Endodermal cell (in vitro differentiated cells): ENCODE measurements around the gene CPNE5. TPM values are rescaled to one million over a fixed set of nuclear protein-coding genes. Genes with fewer than 3 reads are reported as not detected.

ENCODE experiments used
- DNase-seq: peaks from one replicate; pipeline ENCODE4 v3.0.0-alpha.2; 2017
- H3K27ac ChIP-seq: 2 replicates; pipeline ENCODE4 v1.5.1; 2013; ENCODE audit warnings: mild to moderate bottlenecking, low read depth, low read length, moderate library complexity
- H3K27me3 ChIP-seq: 2 replicates; pipeline ENCODE4 v1.6.1; 2013; ENCODE audit warnings: mild to moderate bottlenecking, low read length, moderate library complexity; ENCODE audit not compliant: insufficient read depth, control insufficient read depth, poor library complexity, severe bottlenecking
- H3K36me3 ChIP-seq: 2 replicates; pipeline ENCODE4 v1.7.0; 2013; ENCODE audit warnings: mild to moderate bottlenecking, low read length, moderate library complexity; ENCODE audit not compliant: control insufficient read depth, insufficient read depth
- H3K4me1 ChIP-seq: one replicate; pipeline ENCODE4 v1.7.0; 2013; ENCODE audit warnings: low read length; ENCODE audit not compliant: control insufficient read depth, insufficient read depth
- H3K4me3 ChIP-seq: 2 replicates; pipeline ENCODE4 v1.5.1; 2013; ENCODE audit warnings: mild to moderate bottlenecking, low read length, moderate library complexity
- H3K9ac ChIP-seq: 2 replicates; pipeline ENCODE4 v1.6.1; 2013; ENCODE audit warnings: mild to moderate bottlenecking, low read length, moderate library complexity; ENCODE audit not compliant: poor library complexity, severe bottlenecking; ENCODE audit errors: extremely low read depth
- H3K9me3 ChIP-seq: 2 replicates; pipeline ENCODE4 v1.6.1; 2013; ENCODE audit warnings: mild to moderate bottlenecking, low read length, moderate library complexity; ENCODE audit not compliant: control insufficient read depth
- H3K27ac Mint-ChIP-seq: 2 replicates; pipeline ENCODE4 v1.8.0; 2020; ENCODE audit warnings: mixed read lengths
- H3K27me3 Mint-ChIP-seq: 2 replicates; pipeline ENCODE4 v1.8.0; 2021; ENCODE audit warnings: mild to moderate bottlenecking, mixed read lengths; ENCODE audit not compliant: insufficient read depth
- H3K36me3 Mint-ChIP-seq: 2 replicates; pipeline ENCODE4 v1.8.0; 2020; ENCODE audit warnings: low read depth, mixed read lengths
- H3K4me1 Mint-ChIP-seq: 2 replicates; pipeline ENCODE4 v1.8.0; 2020; ENCODE audit warnings: mixed read lengths
- H3K4me3 Mint-ChIP-seq: 2 replicates; pipeline ENCODE4 v1.8.0; 2020; ENCODE audit warnings: mild to moderate bottlenecking, moderate library complexity, mixed read lengths
- H3K9me3 Mint-ChIP-seq: 2 replicates; pipeline ENCODE4 v1.8.0; 2020; ENCODE audit warnings: mild to moderate bottlenecking, mixed read lengths
- CTCF ChIP-seq: fragments of 200-600 bp; sonication (generic); conservative IDR thresholded peaks from 2 replicates; pipeline ENCODE4 v1.5.0; 2021; ENCODE audit warnings: antibody characterized with exemption, mild to moderate bottlenecking
- WGBS, 2 experiments: methylation state at CpG; one replicate each; pipeline versions ENCODE4 v1.1.5 to v1.1.7; 2013; ENCODE audit warnings: missing lambda C conversion rate in 2 of 2, mixed read lengths in 1 of 2; ENCODE audit not compliant: insufficient coverage in 1 of 2, insufficient read length in 1 of 2; 5-methylcytosine and 5-hydroxymethylcytosine counted together
- total RNA-seq, 2 donors: library from RNA; stranded (reverse); fragmentation: NEBNext Ultra II Directional in 1 of 2; extraction: Animal tissue kit (Norgen Biotek cat#: 25700) in 1 of 2; gene quantifications; 2 replicates in 1 of 2; 3 replicates in 1 of 2; pipeline ENCODE4 v1.2.1, GENCODE V29; 2021

The CPNE5 gene
- total RNA-seq, 2 donors from 2014 or later = 0.26 to 0.42 TPM

GRCh38 chr6:36862164-36862847 is 23.1 kb upstream of the CPNE5 start:
- Histone ChIP-seq H3K27me3 (no peaks in the 10 kb centered on the region), H3K36me3 (peaks cover 46% of the 10 kb centered on the region), H3K4me1 (peaks cover 9% of the 10 kb centered on the region), H3K9me3 (no peaks in the 10 kb centered on the region), H3K27ac (no peak overlapping the region), H3K4me3 (no peak overlapping the region), H3K9ac (no peak overlapping the region)
- peaks cover 22% of the 10 kb centered on the region for H3K27me3 Mint-ChIP-seq
- H3K27ac Mint-ChIP-seq = no peak overlapping the region
- peaks cover 63% of the 10 kb centered on the region for H3K36me3 Mint-ChIP-seq
- no peak for TF ChIP-seq CTCF
- WGBS, 2 experiments = 92 to 94% methylated on average over 6 to 8 of the region's 8 CpGs
- H3K4me3 Mint-ChIP-seq = no peak overlapping the region
- H3K9me3 Mint-ChIP-seq = no peaks in the 10 kb centered on the region
- DNase-seq = peak; percentile 34
- peaks cover 48% of the 10 kb centered on the region for H3K4me1 Mint-ChIP-seq

GRCh38 chr6:36860126-36860525 is 20.9 kb upstream of the CPNE5 start:
- Histone ChIP-seq H3K4me3 (no peak overlapping the region), H3K36me3 (peaks cover 49% of the 10 kb centered on the region), H3K9me3 (no peaks in the 10 kb centered on the region), H3K27ac (no peak overlapping the region), H3K9ac (no peak overlapping the region), H3K27me3 (no peaks in the 10 kb centered on the region), H3K4me1 (peaks cover 8% of the 10 kb centered on the region)
- H3K9me3 Mint-ChIP-seq = no peaks in the 10 kb centered on the region
- WGBS, 2 experiments = 90 to 95% methylated on average over 5 to 7 of the region's 7 CpGs
- peaks cover 37% of the 10 kb centered on the region for H3K4me1 Mint-ChIP-seq
- no peak overlapping the region for H3K27ac Mint-ChIP-seq
- no peak for TF ChIP-seq CTCF
- peaks cover 12% of the 10 kb centered on the region for H3K27me3 Mint-ChIP-seq
- H3K4me3 Mint-ChIP-seq = no peak overlapping the region
- peaks cover 63% of the 10 kb centered on the region for H3K36me3 Mint-ChIP-seq
- peak; percentile 26 for DNase-seq

- peaks cover 60% of the 10 kb centered on the region for H3K36me3 ChIP-seq
- no peaks in the 10 kb centered on the region for H3K9me3 ChIP-seq
- H3K27me3 ChIP-seq = no peaks in the 10 kb centered on the region
- H3K27ac ChIP-seq = no peak overlapping the region
- H3K36me3 Mint-ChIP-seq = peaks cover 73% of the 10 kb centered on the region
- H3K4me1 Mint-ChIP-seq = peaks cover 20% of the 10 kb centered on the region
- WGBS, 2 experiments = 65 to 80% methylated on average over 6 of the region's 6 CpGs
- H3K4me3 Mint-ChIP-seq = no peak overlapping the region
- H3K9ac ChIP-seq = no peak overlapping the region
- H3K4me3 ChIP-seq = no peak overlapping the region
- H3K27ac Mint-ChIP-seq = peak overlapping the region; percentile 11
- peaks cover 12% of the 10 kb centered on the region for H3K27me3 Mint-ChIP-seq
- DNase-seq = peak; percentile 81
- H3K4me1 ChIP-seq = no peaks in the 10 kb centered on the region
- no peak for TF ChIP-seq CTCF
- no peaks in the 10 kb centered on the region for H3K9me3 Mint-ChIP-seq
Measured at GRCh38 chr6:36858407-36858981, 19.2 kb upstream of the CPNE5 start.
